PC-9 (cell line): ENCODE measurements around the gene AGPAT3.

Experiments
- CTCF ChIP-seq: fragments of 200-600 bp; sonication (generic); conservative IDR thresholded peaks from 2 replicates; pipeline ENCODE4 v1.6.1; 2017; ENCODE audit warnings: mixed run types, antibody characterized with exemption, mild to moderate bottlenecking, moderate library complexity
- EZH2 ChIP-seq: fragments of 200-600 bp; sonication (generic); IDR thresholded peaks from 2 replicates; pipeline ENCODE4 v1.8.0; 2017; ENCODE audit warnings: antibody characterized with exemption, low read depth

- TF ChIP-seq CTCF: no peak
- TF ChIP-seq EZH2: no peak
Observed at GRCh38 chr21:44003307-44003966, 138.4 kb downstream of the AGPAT3 start.
